Ecto neural progenitor cell (in vitro differentiated cells): ENCODE data around the gene ERI3.

Source experiments
- DNase-seq: peaks from one replicate; pipeline ENCODE4 v3.0.0-alpha.2; 2018; ENCODE audit warnings: low spot score

ERI3 gene

GRCh38 chr1:44200336-44200735 lies 154.7 kb downstream of the ERI3 start:
- DNase-seq = no peak

GRCh38 chr1:44174630-44175029 lies 180.4 kb downstream of the ERI3 start:
- DNase-seq = no peak
